Measurements from ENCODE around the gene ZNF594. TPM values are rescaled to one million over a fixed set of nuclear protein-coding genes. Genes with fewer than 3 reads are reported as not detected.

The ZNF594 gene
- total and polyA plus RNA-seq, 2 of the 13 experiments (the other 11 are each of a cell fraction or from before 2014, with no cell fraction given), result 2.9 to 9.6 TPM

DNA sequence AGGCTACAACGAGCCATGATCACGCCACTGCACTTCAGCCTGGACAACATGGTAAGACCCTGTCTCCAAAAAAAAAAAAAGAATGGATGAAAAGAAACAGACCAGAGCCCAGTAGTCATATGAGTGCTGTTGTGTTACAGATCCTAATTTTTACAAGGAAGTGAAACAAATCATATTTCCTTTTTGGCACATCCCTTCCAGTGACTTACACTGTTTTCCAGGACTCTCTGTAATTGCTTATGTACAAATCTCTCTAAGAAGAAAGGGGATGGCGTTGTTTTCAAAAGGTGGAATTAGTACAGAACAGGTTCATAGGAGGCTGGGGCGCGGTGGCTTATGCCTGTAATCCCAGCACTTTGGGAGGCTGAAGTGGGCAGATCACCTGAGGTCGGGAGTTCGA, 19.8 kb upstream of the ZNF594 start:
- Histone ChIP-seq H3K4me3 (replicated peaks in 1 of 3; ENCODE audit: insufficient read depth in 1 of 3, low read depth in 2 of 3, low read length in 3 of 3) (no peak overlapping the region), H2AFZ (ENCODE audit: low read length) (no peak overlapping the region), H3K9me3 (ENCODE audit: low read length) (no peaks in the 10 kb centered on the region), H3K79me2 (ENCODE audit: insufficient read depth, low read length) (no peaks in the 10 kb centered on the region), H3K27ac (ENCODE audit: extremely low read length, insufficient read depth, low read length) (no peak overlapping the region), H4K20me1 (ENCODE audit: insufficient read depth, low read length) (no peaks in the 10 kb centered on the region), H3K4me2 (ENCODE audit: low read depth, low read length) (no peak overlapping the region), H3K4me1 (ENCODE audit: insufficient read depth, low read length) (no peaks in the 10 kb centered on the region), H3K36me3 (replicated peaks in 1 of 2; ENCODE audit: control insufficient read depth in 1 of 2, insufficient read depth in 2 of 2, low read length in 2 of 2) (no peaks in the 10 kb centered on the region), H3K9ac (ENCODE audit: insufficient read depth, low read depth, low read length) (no peak overlapping the region), H3K27me3 (ENCODE audit: control insufficient read depth in 1 of 2, insufficient read depth in 2 of 2, low read length in 2 of 2) (no peaks in the 10 kb centered on the region)
- POLR2A ChIA-PET, result no interaction called here
- ATAC-seq (no peak), FAIRE-seq (no peak), DNase-seq (ENCODE audit: low spot score) (no peak)
- BruUV-seq (replicated peaks), result no TSS peak
- 77% methylated on average over 7 of the region's 7 CpGs for WGBS (ENCODE audit: low lambda C conversion rate)
- intact Hi-C loops (cut with micrococcal nuclease; ENCODE audit: unreplicated experiment) (no loop called here), in situ Hi-C loops (cut with HindIII; ENCODE audit: extremely low pct_ligation_motif_present, low pct_unique_long_range_greater_than_20kb) (no loop called here)
- CTCF ChIA-PET (ENCODE audit: low intra/inter-chr PET ratio, low total read pairs), result no interaction called here
- TF ChIP-seq HNRNPH1 (optimal IDR thresholded peaks at IDR 0.05; ENCODE audit: low read depth, low read length) (no peak), NKX3-1 (CRISPR knock-in tag; IDR thresholded peaks at IDR 0.05) (no peak), THAP7 (CRISPR knock-in tag; IDR thresholded peaks at IDR 0.05) (no peak), SMC3 (IDR thresholded peaks at IDR 0.05; ENCODE audit: low read length) (no peak), TMF1 (CRISPR knock-in tag; IDR thresholded peaks at IDR 0.05; ENCODE audit: low read depth) (no peak), ERF (CRISPR knock-in tag; IDR thresholded peaks at IDR 0.05) (no peak), SYNCRIP (IDR thresholded peaks at IDR 0.05; ENCODE audit: insufficient read depth, low read depth, low read length) (no peak), EZH2 (conservative IDR thresholded peaks at IDR 0.05; ENCODE audit: low read depth, low read length) (no peak), GTF2F1 (IDR thresholded peaks at IDR 0.05; ENCODE audit: low read length) (no peak), ZBED4 (CRISPR knock-in tag; IDR thresholded peaks at IDR 0.05; ENCODE audit: borderline replicate concordance) (no peak), ZNF839 (CRISPR knock-in tag; IDR thresholded peaks at IDR 0.05; ENCODE audit: borderline replicate concordance) (no peak), THRA (CRISPR knock-in tag; IDR thresholded peaks at IDR 0.05; ENCODE audit: borderline replicate concordance) (no peak), ZNF749 (CRISPR knock-in tag; IDR thresholded peaks at IDR 0.05; ENCODE audit: borderline replicate concordance) (no peak), ZNF75D (CRISPR knock-in tag; IDR thresholded peaks at IDR 0.05; ENCODE audit: borderline replicate concordance) (no peak)
